ENCODE data around the gene UXS1.

Gene UXS1

DNA sequence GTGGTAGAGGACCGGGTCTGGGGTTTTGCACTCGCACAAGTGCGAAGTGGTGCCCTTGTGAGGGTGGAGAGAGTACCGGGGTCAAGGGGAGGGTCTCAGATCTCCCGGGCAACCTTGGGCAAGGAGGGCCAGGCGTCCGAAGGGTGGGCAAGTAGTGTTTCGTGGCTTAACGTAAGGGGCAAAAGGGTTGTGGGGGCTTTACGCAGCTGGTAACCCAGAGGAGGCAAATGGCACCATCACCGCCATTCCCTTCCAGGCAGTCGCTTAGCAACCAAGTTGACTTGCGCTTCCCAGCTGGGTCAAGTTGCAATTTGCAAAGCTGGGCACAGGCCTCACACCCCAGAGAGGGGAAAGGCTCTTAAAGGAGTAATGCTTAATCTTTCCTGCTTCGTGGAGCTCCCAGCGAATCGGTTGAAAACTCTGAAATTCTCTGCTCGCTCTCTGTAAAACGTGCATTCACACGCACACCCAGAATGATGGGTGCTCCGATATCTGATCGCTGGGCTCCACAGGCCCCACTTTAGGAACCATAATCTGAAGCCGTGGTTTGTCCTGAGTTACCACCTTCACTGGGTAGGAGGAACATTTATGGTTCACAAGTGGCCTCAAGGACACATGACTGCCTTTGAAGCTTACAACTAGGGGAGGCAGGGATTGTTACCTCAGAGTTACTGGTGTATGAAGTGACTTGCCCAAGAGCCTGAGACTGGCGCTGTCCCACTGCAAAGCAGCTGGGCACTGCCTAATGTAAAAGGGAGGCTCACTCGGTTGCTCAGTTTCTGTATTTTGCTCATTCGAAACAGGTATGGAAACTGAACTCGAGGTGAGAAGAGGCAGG, 127.9 kb downstream of the UXS1 start:
- DNase-seq: no peak
- TF ChIP-seq GATA1 (IDR thresholded peaks at IDR 0.05; ENCODE audit: low read depth, low read length) (no peak), POLR2A (IDR thresholded peaks at IDR 0.05; ENCODE audit: low read length) (no peak)

DNA sequence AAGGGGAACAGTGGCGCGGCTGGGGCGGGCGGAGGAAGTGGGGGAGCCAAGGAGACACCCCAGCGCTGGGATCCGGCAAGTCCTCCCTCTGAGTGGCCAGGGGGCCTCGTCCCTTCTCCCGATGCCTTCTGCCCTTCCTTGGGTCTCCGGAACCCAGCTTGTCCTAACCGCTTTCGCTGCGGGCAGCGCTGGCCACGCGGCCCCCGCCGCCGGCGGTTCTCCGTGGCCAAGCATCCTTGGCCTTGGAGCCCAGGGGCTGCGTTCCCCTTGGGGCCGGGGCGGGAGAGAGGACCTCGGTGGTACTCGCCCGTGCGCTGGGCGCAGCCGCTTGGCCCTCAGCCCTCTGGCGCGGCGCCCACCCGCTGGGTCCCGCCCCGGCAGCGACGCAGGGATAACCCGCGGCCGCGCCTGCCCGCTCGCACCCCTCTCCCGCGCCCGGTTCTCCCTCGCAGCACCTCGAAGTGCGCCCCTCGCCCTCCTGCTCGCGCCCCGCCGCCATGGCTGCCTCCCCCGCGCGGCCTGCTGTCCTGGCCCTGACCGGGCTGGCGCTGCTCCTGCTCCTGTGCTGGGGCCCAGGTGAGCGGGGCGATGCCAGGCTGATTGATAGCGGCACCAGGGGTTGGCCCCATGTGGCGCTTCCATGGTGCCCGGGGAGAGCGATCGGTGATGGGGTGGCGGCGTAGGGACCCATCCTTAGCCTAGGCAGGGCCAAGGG, 128.7 kb downstream of the UXS1 start:
- TF ChIP-seq POLR2A (IDR thresholded peaks at IDR 0.05; ENCODE audit: low read length): no peak
- DNase-seq: no peak

DNA sequence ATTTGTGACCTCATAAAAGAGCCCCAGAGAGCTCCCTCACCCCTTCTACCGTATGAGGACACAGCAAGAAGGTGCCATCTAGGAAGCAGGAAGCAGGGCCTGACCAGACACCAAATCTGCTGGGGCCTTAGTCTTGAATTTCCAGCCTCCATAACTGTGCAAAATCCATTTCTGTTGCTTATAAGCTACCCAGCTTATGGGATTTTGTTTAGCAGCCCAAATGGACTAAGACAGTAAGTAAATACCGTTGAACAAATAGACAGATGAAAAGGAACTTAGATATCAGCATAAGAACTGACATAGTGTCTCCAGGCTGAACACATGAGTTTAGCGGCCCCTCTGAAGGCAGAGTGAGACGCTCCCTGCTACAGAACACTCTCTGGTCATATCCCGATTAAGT, 130.9 kb downstream of the UXS1 start:
- TF ChIP-seq POLR2A (IDR thresholded peaks at IDR 0.05; ENCODE audit: low read length) (no peak), GATA1 (IDR thresholded peaks at IDR 0.05; ENCODE audit: low read depth, low read length) (no peak)

DNA sequence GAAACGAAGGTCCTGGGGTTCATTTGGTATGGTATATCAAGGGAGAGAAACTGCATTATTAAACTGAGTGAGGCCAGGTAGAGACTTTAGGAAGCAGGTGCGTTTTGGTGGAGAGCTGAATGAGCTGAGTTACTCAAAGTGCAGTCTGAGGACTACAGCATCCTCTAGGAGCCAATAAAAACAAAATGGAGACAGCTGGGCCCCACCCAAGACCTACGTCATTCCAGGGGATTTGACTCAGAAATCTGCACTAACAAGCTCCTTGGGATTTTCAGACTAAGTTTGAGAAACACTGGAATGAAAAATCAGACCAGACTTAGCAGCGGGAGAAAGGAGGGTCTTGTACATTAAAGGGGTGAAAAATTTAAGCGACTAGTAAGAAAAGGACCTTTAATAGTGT, 131.5 kb downstream of the UXS1 start:
- no peak for DNase-seq
- TF ChIP-seq POLR2A (IDR thresholded peaks at IDR 0.05; ENCODE audit: low read length) (no peak), GATA1 (IDR thresholded peaks at IDR 0.05; ENCODE audit: low read depth, low read length) (no peak)

More for the DNA sequence above, 130.9 kb downstream of the UXS1 start:
- DNase-seq: no peak

DNA sequence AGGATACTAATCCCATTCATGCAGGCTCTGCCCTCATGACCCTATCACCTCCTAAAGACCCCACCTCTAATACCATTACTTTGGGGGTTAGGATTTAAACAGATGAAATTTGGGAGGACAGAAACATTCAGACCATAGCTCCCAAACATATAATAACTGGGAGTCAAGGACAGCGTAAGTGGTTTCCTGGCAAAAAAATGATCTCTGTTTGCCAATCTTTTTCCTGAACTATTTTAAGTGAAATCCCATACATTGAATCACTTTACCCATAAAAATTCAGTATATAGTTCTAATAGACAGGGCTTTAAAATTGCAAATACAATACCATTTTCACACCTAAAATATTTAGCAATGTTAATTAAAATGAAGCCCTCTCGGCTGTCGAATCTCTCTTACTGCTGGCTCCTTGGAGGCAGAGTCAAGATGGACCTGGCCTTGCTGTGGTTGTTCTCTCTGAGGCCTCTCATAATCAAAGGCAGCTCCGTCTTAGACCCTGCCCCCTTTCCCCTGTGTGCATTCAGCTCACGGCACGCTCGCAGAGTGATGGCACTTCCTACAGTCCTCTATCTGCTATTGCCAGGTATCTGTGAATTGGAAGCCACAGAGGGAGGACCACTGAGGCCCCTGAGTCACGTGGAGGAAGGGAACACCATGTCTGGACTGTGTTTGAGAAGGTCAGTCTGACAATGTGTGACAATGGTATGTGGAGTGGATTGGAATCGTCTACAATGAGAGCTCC, 132.3 kb downstream of the UXS1 start:
- DNase-seq: no peak
- TF ChIP-seq GATA1 (IDR thresholded peaks at IDR 0.05; ENCODE audit: low read depth, low read length) (no peak), POLR2A (IDR thresholded peaks at IDR 0.05; ENCODE audit: low read length) (no peak)

DNA sequence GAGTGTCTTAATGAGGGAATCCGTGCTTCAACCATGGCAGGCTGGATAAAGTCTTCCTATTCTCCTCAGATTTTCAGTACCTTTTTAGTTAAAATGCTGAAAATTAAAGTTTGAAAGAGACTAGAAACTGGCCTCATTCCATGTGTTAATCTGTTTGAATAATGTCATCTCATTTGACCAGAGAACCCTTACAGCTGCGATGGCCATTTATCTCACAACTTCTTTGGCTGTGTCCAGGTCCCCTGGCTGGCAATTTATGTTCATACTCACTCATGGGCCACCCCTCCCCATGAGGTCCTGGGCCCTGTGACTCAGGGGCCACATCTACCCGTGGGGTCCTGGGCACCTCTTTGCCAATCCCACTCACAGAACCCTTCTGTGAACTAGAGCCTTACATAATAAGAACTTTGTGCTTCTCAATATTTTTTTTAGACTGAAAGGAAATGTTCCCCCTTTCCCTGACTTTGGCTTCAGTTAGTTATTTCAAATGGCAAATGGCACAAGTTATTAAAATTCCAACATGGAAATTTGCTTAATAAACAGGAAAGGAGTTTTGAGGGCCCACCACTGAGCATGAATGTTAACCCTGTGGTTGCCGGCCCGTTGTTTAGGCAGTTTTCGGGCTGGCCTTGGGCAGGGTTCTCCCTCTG, 134.6 kb downstream of the UXS1 start:
- no peak for DNase-seq
- no peak for TF ChIP-seq GATA1 (IDR thresholded peaks at IDR 0.05; ENCODE audit: low read depth, low read length)
- no peak for TF ChIP-seq POLR2A (IDR thresholded peaks at IDR 0.05; ENCODE audit: low read length)

DNA sequence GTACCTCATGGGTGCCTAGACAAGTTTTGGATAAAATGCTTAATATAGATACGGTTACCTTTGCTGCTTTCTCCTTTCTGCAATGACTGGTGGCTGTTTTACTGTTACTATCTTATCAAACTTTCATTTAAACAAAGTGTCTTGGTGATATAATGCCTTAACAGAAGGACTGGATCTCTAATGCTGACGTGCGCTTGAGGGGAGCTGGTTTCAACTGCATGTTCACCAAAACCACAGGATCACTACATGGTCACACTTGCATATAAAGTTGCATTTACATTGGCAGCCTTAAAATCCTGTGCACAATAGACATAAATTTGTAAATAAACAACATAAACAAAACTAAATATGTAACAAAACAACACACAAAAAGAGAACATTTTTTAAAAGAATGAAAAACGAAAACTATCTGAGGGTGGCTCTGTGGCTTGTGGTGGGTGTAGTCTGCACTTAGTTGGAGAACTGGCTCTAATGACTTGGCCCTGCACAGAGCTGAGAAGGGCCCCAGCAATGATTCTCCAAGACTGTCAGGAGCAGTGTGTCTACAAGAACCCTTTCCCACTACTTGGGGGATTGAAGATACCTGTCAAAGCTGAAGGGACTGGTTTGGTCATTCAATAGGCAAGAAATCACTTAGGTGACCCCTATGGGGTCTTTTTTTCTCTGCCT, 135.5 kb downstream of the UXS1 start:
- no peak for TF ChIP-seq POLR2A (IDR thresholded peaks at IDR 0.05; ENCODE audit: low read length)
- TF ChIP-seq GATA1 (IDR thresholded peaks at IDR 0.05; ENCODE audit: low read depth, low read length): no peak
- DNase-seq: no peak

DNA sequence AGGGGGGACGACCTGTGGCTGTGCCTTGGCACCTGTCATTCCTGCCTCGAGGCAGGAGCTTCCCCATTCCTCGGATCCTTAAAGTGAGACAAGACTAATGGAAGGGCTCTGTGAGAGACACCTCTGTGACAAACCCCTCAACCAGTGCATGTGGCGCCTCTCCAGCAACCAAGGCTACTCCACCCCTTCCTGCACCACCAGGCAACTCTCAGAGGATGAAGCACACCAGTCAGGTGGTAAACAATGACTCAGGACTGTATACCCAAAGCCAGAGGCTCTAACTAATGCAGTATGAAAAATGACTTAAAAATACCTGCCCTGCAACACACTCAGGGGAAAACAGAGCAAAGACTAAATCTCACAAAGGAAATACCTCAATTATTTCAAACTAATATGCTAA, 136.9 kb downstream of the UXS1 start:
- DNase-seq: no peak
- TF ChIP-seq POLR2A (IDR thresholded peaks at IDR 0.05; ENCODE audit: low read length) (no peak), GATA1 (IDR thresholded peaks at IDR 0.05; ENCODE audit: low read depth, low read length) (no peak)

DNA sequence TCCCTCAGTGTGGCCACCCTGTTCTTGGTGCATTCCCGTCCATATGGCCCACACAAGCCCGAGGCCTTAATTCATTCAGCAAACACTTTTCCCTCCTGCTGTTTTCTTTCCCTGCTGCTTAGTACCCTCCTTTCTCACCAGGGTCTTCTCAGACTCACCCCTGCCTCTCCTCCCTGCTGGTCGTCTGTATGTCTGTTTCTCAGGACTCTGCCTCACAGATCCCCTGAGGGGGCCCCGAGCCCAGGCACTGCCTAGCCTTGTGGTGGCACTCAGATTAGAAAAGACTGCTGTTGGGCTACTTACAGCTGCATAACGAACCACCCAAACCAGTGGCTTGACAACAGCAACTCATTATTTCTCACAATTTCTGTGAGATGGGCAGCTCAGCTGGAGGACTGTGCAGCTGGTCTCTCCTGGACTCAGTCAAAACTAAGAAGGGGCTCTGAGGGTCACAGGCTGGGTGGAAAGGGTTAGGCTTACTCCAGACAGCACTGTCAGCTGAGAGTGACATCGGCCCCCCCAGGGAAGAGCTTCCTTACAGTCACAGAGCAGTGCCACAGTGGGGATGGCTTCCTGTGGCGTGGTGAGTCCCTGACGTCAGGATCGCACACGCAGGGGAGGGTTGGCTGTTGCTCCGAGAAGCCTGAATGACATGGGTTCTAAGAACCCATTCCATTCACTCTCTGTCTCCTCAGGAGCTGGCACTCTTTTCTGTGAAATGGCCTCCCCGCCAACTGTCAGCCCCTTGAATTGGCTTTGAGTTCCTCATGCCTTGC, 139.0 kb downstream of the UXS1 start:
- TF ChIP-seq POLR2A (IDR thresholded peaks at IDR 0.05; ENCODE audit: low read length) (no peak), GATA1 (IDR thresholded peaks at IDR 0.05; ENCODE audit: low read depth, low read length) (no peak)
- DNase-seq: no peak

DNA sequence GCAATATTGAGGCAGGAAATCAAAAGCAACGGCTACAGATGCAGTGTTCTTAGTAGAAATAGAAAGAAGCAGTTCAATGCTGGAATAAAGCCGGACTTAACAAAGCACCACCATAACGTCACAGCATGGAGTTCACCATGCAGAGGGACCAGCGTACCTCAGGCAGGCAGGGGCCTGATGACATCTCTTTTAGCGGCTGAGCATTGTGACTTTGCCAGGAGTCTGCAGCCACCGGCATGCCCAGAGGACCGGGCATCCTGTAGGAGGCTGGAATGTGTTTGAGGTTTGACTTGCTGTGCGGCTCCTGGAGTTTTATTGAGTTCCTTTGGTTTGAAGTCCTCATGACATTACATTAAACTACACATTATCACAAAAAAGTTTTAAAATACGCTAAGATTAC, 139.8 kb downstream of the UXS1 start:
- no peak for DNase-seq
- TF ChIP-seq POLR2A (IDR thresholded peaks at IDR 0.05; ENCODE audit: low read length): no peak
- TF ChIP-seq GATA1 (IDR thresholded peaks at IDR 0.05; ENCODE audit: low read depth, low read length): no peak

DNA sequence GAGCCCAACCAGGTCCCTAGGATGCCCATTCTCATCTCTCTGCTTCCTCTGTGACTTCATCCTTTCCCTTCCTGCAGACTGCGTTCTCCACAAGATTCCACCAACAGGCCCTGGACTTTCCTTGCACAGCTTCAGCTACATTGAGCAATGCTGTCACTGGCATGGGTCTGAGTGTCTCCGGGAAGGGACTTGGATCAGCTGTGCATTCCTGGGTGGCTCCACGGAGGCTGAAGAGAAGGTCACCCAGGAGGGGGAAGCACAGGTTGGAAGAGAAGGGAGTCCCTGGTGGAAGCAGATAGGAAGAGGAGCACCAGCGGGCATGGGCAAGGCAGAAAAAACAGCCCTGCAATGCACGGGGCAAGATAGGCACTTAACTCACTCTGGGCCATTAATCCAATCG, 140.5 kb downstream of the UXS1 start:
- DNase-seq: no peak
- TF ChIP-seq POLR2A (IDR thresholded peaks at IDR 0.05; ENCODE audit: low read length): no peak
- TF ChIP-seq GATA1 (IDR thresholded peaks at IDR 0.05; ENCODE audit: low read depth, low read length): no peak

DNA sequence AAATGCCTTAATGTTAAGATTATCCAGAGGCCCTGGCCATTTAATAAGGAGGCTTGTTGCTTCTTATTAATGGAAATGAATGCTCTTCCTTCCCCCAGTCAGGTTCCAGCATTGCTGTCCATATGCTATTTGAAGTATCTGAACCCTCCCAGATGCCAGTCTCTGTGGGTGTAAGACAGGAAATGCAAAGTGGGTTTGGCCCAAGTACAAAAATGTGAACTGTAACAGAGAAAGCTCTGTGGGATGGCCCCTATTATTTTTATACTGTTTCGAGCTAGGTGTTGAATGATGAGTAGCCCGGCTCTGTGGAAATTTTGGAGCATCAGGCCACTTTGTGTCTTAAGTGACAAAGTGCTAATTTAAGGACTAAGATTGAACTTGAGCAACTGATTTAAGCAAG, 141.0 kb downstream of the UXS1 start:
- no peak for TF ChIP-seq GATA1 (IDR thresholded peaks at IDR 0.05; ENCODE audit: low read depth, low read length)
- no peak for TF ChIP-seq POLR2A (IDR thresholded peaks at IDR 0.05; ENCODE audit: low read length)
- no peak for DNase-seq

DNA sequence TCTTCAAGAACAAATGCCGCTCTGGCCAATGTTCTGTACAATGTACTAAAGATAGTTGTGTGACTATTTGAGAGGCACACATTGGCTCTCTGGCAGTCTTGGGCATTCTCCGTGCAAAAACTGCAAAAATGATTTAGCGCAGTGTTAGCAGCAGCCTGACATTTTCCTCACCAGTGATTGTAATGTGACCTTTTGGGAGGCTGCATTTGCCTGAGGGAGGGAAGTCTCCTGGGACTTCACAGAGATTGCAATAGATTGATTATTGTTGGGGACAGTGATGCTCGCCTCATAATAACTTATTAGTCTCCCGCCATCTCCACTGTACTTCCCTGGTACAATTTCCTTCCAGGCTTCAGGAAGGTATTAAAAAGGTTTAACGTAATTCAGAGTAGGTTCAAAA, 149.2 kb downstream of the UXS1 start:
- no peak for DNase-seq
- TF ChIP-seq POLR2A (IDR thresholded peaks at IDR 0.05; ENCODE audit: low read length) (no peak), GATA1 (IDR thresholded peaks at IDR 0.05; ENCODE audit: low read depth, low read length) (no peak)
